ENCODE data around the gene LUZP4. TPM values are rescaled to one million over a fixed set of nuclear protein-coding genes. Genes with fewer than 3 reads are reported as not detected.
"Not testable (repeated sequence)": the region's sequence is repeated elsewhere in the genome, so short reads cannot be mapped to it uniquely, and the experiment has no call there.

LUZP4 gene
- total RNA-seq, 1 donor from 2014 or later, result not detected

GRCh38 chrX:115269051-115269683, 20.3 kb upstream of the LUZP4 start:
- Histone ChIP-seq H3K27ac (ENCODE audit: low read depth, low read length) (no peak overlapping the region), H3K4me1 (ENCODE audit: control insufficient read depth in 3 of 3, insufficient read depth in 3 of 3, low read length in 3 of 3) (no peaks in the 10 kb centered on the region), H3K4me3 (ENCODE audit: low read length in 3 of 3) (no peak overlapping the region), H3K27me3 (ENCODE audit: control insufficient read depth in 3 of 3, insufficient read depth in 3 of 3, low read length in 3 of 3) (peaks cover 0 to 2% (median 0%) of the 10 kb centered on the region in 3 donors), H3K36me3 (ENCODE audit: control insufficient read depth in 3 of 3, insufficient read depth in 3 of 3, low read length in 3 of 3) (no peaks in the 10 kb centered on the region), H3K9me3 (ENCODE audit: control insufficient read depth in 3 of 3, low read length in 3 of 3) (no peaks in the 10 kb centered on the region), H3K9ac (ENCODE audit: low read depth in 1 of 3, low read length in 3 of 3) (no peak overlapping the region)

DNA sequence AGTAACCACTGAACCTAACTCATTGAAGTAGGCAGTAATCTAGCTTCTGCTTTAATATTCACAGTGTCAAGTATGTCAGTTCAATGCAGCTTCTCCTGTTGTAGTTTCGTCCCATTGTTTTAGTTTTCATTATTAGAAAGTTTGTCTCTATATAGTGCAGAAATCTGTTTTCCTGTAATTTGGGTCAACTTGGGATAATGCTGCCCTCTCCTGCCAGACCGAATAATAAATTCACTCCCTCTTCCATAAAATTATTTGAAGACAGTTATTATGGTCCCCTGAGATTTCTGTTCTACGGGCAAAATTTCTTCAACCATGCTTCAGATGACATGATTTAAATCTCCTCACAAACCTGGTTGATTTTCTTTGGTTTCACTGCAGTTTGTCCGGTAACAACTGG, 4.6 kb upstream of the LUZP4 start:
- H3K27ac ChIP-seq (ENCODE audit: low read depth, low read length), result no peak overlapping the region
- peaks cover 0 to 2% (median 0%) of the 10 kb centered on the region in 3 donors for H3K9me3 ChIP-seq (ENCODE audit: control insufficient read depth in 3 of 3, low read length in 3 of 3)
- no peaks in the 10 kb centered on the region for H3K36me3 ChIP-seq (ENCODE audit: control insufficient read depth in 3 of 3, insufficient read depth in 3 of 3, low read length in 3 of 3)
- H3K4me3 ChIP-seq (ENCODE audit: low read length in 3 of 3), result no peak overlapping the region
- H3K27me3 ChIP-seq (ENCODE audit: control insufficient read depth in 3 of 3, insufficient read depth in 3 of 3, low read length in 3 of 3), result peaks cover 0 to 2% (median 0%) of the 10 kb centered on the region in 3 donors
- H3K4me1 ChIP-seq (ENCODE audit: control insufficient read depth in 3 of 3, insufficient read depth in 3 of 3, low read length in 3 of 3), result no peaks in the 10 kb centered on the region
- no peak overlapping the region for H3K9ac ChIP-seq (ENCODE audit: low read depth in 1 of 3, low read length in 3 of 3)

DNA sequence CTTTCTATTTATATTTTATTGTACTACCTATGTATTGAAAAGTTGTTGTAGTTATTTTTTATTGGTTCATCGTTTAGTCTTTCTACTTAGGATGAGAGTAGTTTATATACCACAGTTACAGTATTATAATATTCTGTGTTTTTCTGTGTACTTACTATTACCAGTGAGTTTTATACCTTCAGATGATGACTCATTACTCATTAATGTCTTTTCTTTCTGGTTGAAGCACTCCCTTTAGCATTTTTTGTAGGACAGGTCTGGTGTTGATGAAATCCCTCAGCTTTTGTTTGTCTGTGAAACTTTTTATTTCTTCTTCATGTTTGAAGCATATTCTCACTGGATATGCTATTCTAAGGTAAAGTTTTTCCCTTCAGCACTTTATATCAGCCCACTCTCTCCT, 7.7 kb downstream of the LUZP4 start:
- Histone ChIP-seq H3K27ac (ENCODE audit: low read depth, low read length) (no peak overlapping the region), H3K4me1 (ENCODE audit: control insufficient read depth in 3 of 3, insufficient read depth in 3 of 3, low read length in 3 of 3) (no peaks in the 10 kb centered on the region), H3K27me3 (ENCODE audit: control insufficient read depth in 3 of 3, insufficient read depth in 3 of 3, low read length in 3 of 3) (peaks cover 0 to 7% (median 0%) of the 10 kb centered on the region in 3 donors), H3K36me3 (ENCODE audit: control insufficient read depth in 3 of 3, insufficient read depth in 3 of 3, low read length in 3 of 3) (no peaks in the 10 kb centered on the region), H3K4me3 (ENCODE audit: low read length in 3 of 3) (no peak overlapping the region), H3K9me3 (ENCODE audit: control insufficient read depth in 3 of 3, low read length in 3 of 3) (no peaks in the 10 kb centered on the region), H3K9ac (ENCODE audit: low read depth in 1 of 3, low read length in 3 of 3) (no peak overlapping the region)

GRCh38 chrX:115311139-115311538, 21.6 kb downstream of the LUZP4 start:
- peaks cover 0 to 2% (median 0%) of the 10 kb centered on the region in 3 donors for H3K27me3 ChIP-seq (ENCODE audit: control insufficient read depth in 3 of 3, insufficient read depth in 3 of 3, low read length in 3 of 3)
- no peak overlapping the region for H3K27ac ChIP-seq (ENCODE audit: low read depth, low read length)
- no peaks in the 10 kb centered on the region for H3K9me3 ChIP-seq (ENCODE audit: control insufficient read depth in 3 of 3, low read length in 3 of 3)
- no peaks in the 10 kb centered on the region for H3K36me3 ChIP-seq (ENCODE audit: control insufficient read depth in 3 of 3, insufficient read depth in 3 of 3, low read length in 3 of 3)
- no peaks in the 10 kb centered on the region for H3K4me1 ChIP-seq (ENCODE audit: control insufficient read depth in 3 of 3, insufficient read depth in 3 of 3, low read length in 3 of 3)
- no peak overlapping the region for H3K4me3 ChIP-seq (ENCODE audit: low read length in 3 of 3)
- no peak overlapping the region for H3K9ac ChIP-seq (ENCODE audit: low read depth in 1 of 3, low read length in 3 of 3)

DNA sequence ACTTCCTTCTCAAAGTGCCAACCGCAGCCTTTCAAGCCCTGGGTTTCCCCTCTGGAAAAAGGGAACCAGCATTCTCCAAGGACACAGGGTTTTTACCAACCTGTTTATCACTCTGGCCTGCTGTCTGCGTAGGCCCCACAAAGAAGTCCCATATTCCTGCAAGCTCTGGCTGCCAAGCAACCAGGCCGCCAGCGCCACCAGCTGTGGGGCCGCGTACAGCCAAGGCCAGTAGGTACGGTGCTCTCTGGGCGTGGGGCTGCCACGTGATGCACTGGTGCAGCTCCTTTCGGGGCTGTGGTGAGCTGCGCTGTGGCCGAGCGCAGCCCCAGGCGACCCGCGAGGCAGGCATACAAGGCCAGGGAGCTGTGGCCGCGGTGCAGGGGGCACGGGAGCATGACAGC, 22.1 kb downstream of the LUZP4 start:
- no peak overlapping the region for H3K4me3 ChIP-seq (ENCODE audit: low read length in 3 of 3)
- H3K27me3 ChIP-seq (ENCODE audit: control insufficient read depth in 3 of 3, insufficient read depth in 3 of 3, low read length in 3 of 3), result peaks cover 0 to 2% (median 0%) of the 10 kb centered on the region in 3 donors

GRCh38 chrX:115318139-115318538, 28.6 kb downstream of the LUZP4 start:
- Histone ChIP-seq H3K9me3 (ENCODE audit: control insufficient read depth in 3 of 3, low read length in 3 of 3) (no peaks in the 10 kb centered on the region), H3K27ac (ENCODE audit: low read depth, low read length) (no peak overlapping the region), H3K4me3 (ENCODE audit: low read length in 3 of 3) (no peak overlapping the region), H3K4me1 (ENCODE audit: control insufficient read depth in 3 of 3, insufficient read depth in 3 of 3, low read length in 3 of 3) (no peaks in the 10 kb centered on the region), H3K9ac (ENCODE audit: low read depth in 1 of 3, low read length in 3 of 3) (no peak overlapping the region), H3K36me3 (ENCODE audit: control insufficient read depth in 3 of 3, insufficient read depth in 3 of 3, low read length in 3 of 3) (no peaks in the 10 kb centered on the region), H3K27me3 (ENCODE audit: control insufficient read depth in 3 of 3, insufficient read depth in 3 of 3, low read length in 3 of 3) (no peaks in the 10 kb centered on the region)

More for the DNA sequence above, 22.1 kb downstream of the LUZP4 start:
- H3K9me3 ChIP-seq (ENCODE audit: control insufficient read depth in 3 of 3, low read length in 3 of 3), result no peaks in the 10 kb centered on the region
- no peaks in the 10 kb centered on the region for H3K4me1 ChIP-seq (ENCODE audit: control insufficient read depth in 3 of 3, insufficient read depth in 3 of 3, low read length in 3 of 3)
- H3K27ac ChIP-seq (ENCODE audit: low read depth, low read length), result no peak overlapping the region
- H3K36me3 ChIP-seq (ENCODE audit: control insufficient read depth in 3 of 3, insufficient read depth in 3 of 3, low read length in 3 of 3), result no peaks in the 10 kb centered on the region
- no peak overlapping the region for H3K9ac ChIP-seq (ENCODE audit: low read depth in 1 of 3, low read length in 3 of 3)

DNA sequence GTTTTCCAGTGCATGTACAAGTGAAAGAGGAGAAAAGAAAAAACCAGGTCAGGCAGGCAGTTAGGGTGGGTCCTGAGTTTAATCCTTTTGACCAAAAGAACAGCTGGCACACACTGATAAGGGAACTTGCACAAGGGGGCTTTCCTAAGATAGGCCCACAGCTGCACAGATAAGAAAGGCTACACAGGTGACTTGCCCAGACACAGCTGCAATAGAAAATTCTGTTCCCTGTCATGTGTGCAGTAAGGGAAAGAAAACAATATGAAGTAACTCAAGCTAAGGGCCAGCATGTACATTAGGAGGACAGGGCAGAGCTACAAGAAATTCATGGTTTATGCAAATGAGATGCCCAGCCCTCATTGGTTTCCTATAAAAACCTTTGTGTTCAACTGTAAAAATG, 32.9 kb downstream of the LUZP4 start:
- Histone ChIP-seq H3K4me1 (ENCODE audit: control insufficient read depth in 3 of 3, insufficient read depth in 3 of 3, low read length in 3 of 3) (no peaks in the 10 kb centered on the region), H3K4me3 (ENCODE audit: low read length in 3 of 3) (no peak overlapping the region), H3K9ac (ENCODE audit: low read depth in 1 of 3, low read length in 3 of 3) (no peak overlapping the region), H3K9me3 (ENCODE audit: control insufficient read depth in 3 of 3, low read length in 3 of 3) (no peaks in the 10 kb centered on the region), H3K27ac (ENCODE audit: low read depth, low read length) (no peak overlapping the region), H3K27me3 (ENCODE audit: control insufficient read depth in 3 of 3, insufficient read depth in 3 of 3, low read length in 3 of 3) (no peaks in the 10 kb centered on the region), H3K36me3 (ENCODE audit: control insufficient read depth in 3 of 3, insufficient read depth in 3 of 3, low read length in 3 of 3) (no peaks in the 10 kb centered on the region)

DNA sequence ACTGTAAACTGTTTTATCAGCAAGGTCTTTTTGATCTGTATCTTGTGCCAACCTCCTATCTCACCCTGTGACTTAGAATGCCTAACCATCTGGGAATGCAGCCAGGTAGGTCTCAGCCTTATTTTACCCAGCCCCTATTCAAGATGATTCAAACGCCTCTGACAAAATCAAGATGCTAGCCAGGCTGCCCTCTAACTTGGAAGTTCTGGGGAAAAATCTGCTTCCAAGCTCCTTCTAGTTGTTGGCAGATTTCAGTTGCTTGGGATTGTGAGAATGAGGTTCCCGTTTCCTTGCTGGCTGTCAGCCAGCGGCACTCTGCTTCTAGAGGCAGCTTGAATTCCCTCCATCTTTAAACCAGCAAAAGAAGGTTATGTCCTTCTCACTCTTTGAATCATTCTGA, 34.7 kb downstream of the LUZP4 start:
- Histone ChIP-seq H3K36me3 (ENCODE audit: control insufficient read depth in 3 of 3, insufficient read depth in 3 of 3, low read length in 3 of 3) (no peaks in the 10 kb centered on the region), H3K4me3 (ENCODE audit: low read length in 3 of 3) (no peak overlapping the region), H3K4me1 (ENCODE audit: control insufficient read depth in 3 of 3, insufficient read depth in 3 of 3, low read length in 3 of 3) (no peaks in the 10 kb centered on the region), H3K27me3 (ENCODE audit: control insufficient read depth in 3 of 3, insufficient read depth in 3 of 3, low read length in 3 of 3) (no peaks in the 10 kb centered on the region), H3K9me3 (ENCODE audit: control insufficient read depth in 3 of 3, low read length in 3 of 3) (no peaks in the 10 kb centered on the region), H3K27ac (ENCODE audit: low read depth, low read length) (no peak overlapping the region), H3K9ac (ENCODE audit: low read depth in 1 of 3, low read length in 3 of 3) (no peak overlapping the region)

GRCh38 chrX:115329282-115329681, 39.8 kb downstream of the LUZP4 start:
- not testable (repeated sequence) for H3K27ac ChIP-seq (ENCODE audit: low read depth, low read length); H3K9ac ChIP-seq (ENCODE audit: low read depth in 1 of 3, low read length in 3 of 3); H3K27me3 ChIP-seq (ENCODE audit: control insufficient read depth in 3 of 3, insufficient read depth in 3 of 3, low read length in 3 of 3); H3K9me3 ChIP-seq (ENCODE audit: control insufficient read depth in 3 of 3, low read length in 3 of 3); H3K4me1 ChIP-seq (ENCODE audit: control insufficient read depth in 3 of 3, insufficient read depth in 3 of 3, low read length in 3 of 3); H3K36me3 ChIP-seq (ENCODE audit: control insufficient read depth in 3 of 3, insufficient read depth in 3 of 3, low read length in 3 of 3); H3K4me3 ChIP-seq (ENCODE audit: low read length in 3 of 3)

DNA sequence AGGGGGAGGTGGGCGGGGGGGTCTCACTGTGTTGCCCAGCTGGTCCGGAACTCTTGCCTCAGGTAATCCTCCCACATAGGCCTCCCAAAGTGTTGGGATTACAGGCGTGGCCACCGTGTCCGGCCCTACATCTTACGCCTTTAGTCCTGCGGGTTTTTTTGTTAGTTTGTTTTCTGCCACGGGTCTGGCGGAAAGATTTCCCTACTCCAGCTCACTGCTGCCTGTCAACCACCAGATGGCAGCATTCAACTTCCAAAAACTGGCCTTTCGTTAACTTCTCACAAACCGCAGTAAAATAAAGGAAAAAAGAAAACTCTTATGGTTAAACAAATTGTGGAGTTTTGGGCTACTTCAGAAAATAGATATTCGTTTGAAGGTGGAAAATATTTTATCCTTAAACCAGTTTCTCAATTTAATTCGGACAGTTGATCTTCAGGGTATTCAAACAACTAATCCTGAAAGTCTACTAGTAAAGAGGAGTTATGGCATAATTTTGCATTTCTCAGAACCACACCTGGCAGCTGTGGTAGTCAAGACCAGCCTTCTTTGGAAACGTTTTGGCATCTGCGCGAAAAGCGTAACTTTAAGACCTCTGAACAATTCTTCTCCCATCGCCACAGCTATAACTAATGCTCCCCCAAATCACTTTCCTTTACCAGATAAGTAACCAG, 41.1 kb downstream of the LUZP4 start:
- Histone ChIP-seq H3K9me3 (ENCODE audit: control insufficient read depth in 3 of 3, low read length in 3 of 3) (no peaks in the 10 kb centered on the region), H3K27me3 (ENCODE audit: control insufficient read depth in 3 of 3, insufficient read depth in 3 of 3, low read length in 3 of 3) (no peaks in the 10 kb centered on the region), H3K9ac (ENCODE audit: low read depth in 1 of 3, low read length in 3 of 3) (no peak overlapping the region), H3K4me3 (ENCODE audit: low read length in 3 of 3) (no peak overlapping the region), H3K4me1 (ENCODE audit: control insufficient read depth in 3 of 3, insufficient read depth in 3 of 3, low read length in 3 of 3) (peaks cover 0 to 2% (median 0%) of the 10 kb centered on the region in 3 donors), H3K36me3 (ENCODE audit: control insufficient read depth in 3 of 3, insufficient read depth in 3 of 3, low read length in 3 of 3) (no peaks in the 10 kb centered on the region), H3K27ac (ENCODE audit: low read depth, low read length) (no peak overlapping the region)

Data from skeletal muscle tissue (tissue), 4 donors.